ENCODE measurements around the gene MYOF.

- TF ChIP-seq NRF1 (conservative IDR thresholded peaks at IDR 0.05; ENCODE audit: low read depth, low read length) (no peak), NR2F1 (conservative IDR thresholded peaks at IDR 0.05) (no peak), CTCF (IDR thresholded peaks at IDR 0.05 in 2 of 3, conservative IDR thresholded peaks at IDR 0.05 in 1 of 3; ENCODE audit: control insufficient read depth in 2 of 3, extremely low read depth in 1 of 3, insufficient read depth in 1 of 3, low read depth in 3 of 3, low read length in 3 of 3) (no peak), RFX5 (IDR thresholded peaks at IDR 0.05; ENCODE audit: low read depth, low read length) (no peak), PBX3 (IDR thresholded peaks at IDR 0.05; ENCODE audit: insufficient replicate concordance, low read depth, low read length) (no peak), REST (IDR thresholded peaks at IDR 0.05; ENCODE audit: low read depth, low read length) (no peak), DPF2 (IDR thresholded peaks at IDR 0.05) (no peak), EP300 (IDR thresholded peaks at IDR 0.05; ENCODE audit: borderline replicate concordance in 1 of 2, control insufficient read depth in 1 of 2, low read depth in 2 of 2, low read length in 2 of 2) (no peak), ELK1 (IDR thresholded peaks at IDR 0.05; ENCODE audit: low read depth, low read length) (no peak), POLR2A (IDR thresholded peaks at IDR 0.05; ENCODE audit: low read depth, low read length) (no peak), ZZZ3 (IDR thresholded peaks at IDR 0.05; ENCODE audit: control insufficient read depth, insufficient read length, low read depth) (no peak)
Observed at GRCh38 chr10:93461807-93462178, 20.3 kb downstream of the MYOF start.

Measured in GM12878 (cell line).